ENCODE results near the gene ADRB1.

The ADRB1 gene

GRCh38 chr10:114017271-114017670 lies 26.4 kb upstream of the ADRB1 start:
- Histone ChIP-seq H3K9me3 (ENCODE audit: low read length) (no peaks in the 10 kb centered on the region), H3K36me3 (ENCODE audit: insufficient read depth, low read length) (no peaks in the 10 kb centered on the region), H3K9ac (ENCODE audit: low read length) (no peak overlapping the region), H3K4me1 (ENCODE audit: insufficient read depth, low read length) (no peaks in the 10 kb centered on the region), H3K27ac (ENCODE audit: low read depth, low read length) (no peak overlapping the region), H3K27me3 (ENCODE audit: control insufficient read depth in 1 of 2, insufficient read depth in 2 of 2, low read length in 2 of 2) (no peaks in the 10 kb centered on the region), H3K4me3 (ENCODE audit: low read depth in 1 of 2, low read length in 2 of 2) (no peak overlapping the region)

- no peak overlapping the region for H3K4me3 ChIP-seq (ENCODE audit: low read depth in 1 of 2, low read length in 2 of 2)
- no peaks in the 10 kb centered on the region for H3K9me3 ChIP-seq (ENCODE audit: low read length)
- H3K27me3 ChIP-seq (ENCODE audit: control insufficient read depth in 1 of 2, insufficient read depth in 2 of 2, low read length in 2 of 2): no peaks in the 10 kb centered on the region
- H3K27ac ChIP-seq (ENCODE audit: low read depth, low read length): no peak overlapping the region
- H3K9ac ChIP-seq (ENCODE audit: low read length): no peak overlapping the region
- no peaks in the 10 kb centered on the region for H3K36me3 ChIP-seq (ENCODE audit: insufficient read depth, low read length)
- no peaks in the 10 kb centered on the region for H3K4me1 ChIP-seq (ENCODE audit: insufficient read depth, low read length)
Measured at GRCh38 chr10:114017873-114018272, 25.8 kb upstream of the ADRB1 start.

GRCh38 chr10:114019226-114019625 lies 24.4 kb upstream of the ADRB1 start:
- H3K4me3 ChIP-seq (ENCODE audit: low read depth in 1 of 2, low read length in 2 of 2): no peak overlapping the region
- H3K27me3 ChIP-seq (ENCODE audit: control insufficient read depth in 1 of 2, insufficient read depth in 2 of 2, low read length in 2 of 2): no peaks in the 10 kb centered on the region
- H3K9me3 ChIP-seq (ENCODE audit: low read length): no peaks in the 10 kb centered on the region
- H3K36me3 ChIP-seq (ENCODE audit: insufficient read depth, low read length): no peaks in the 10 kb centered on the region
- no peaks in the 10 kb centered on the region for H3K4me1 ChIP-seq (ENCODE audit: insufficient read depth, low read length)
- H3K9ac ChIP-seq (ENCODE audit: low read length): no peak overlapping the region
- H3K27ac ChIP-seq (ENCODE audit: low read depth, low read length): no peak overlapping the region

GRCh38 chr10:114021154-114021553 lies 22.5 kb upstream of the ADRB1 start:
- Histone ChIP-seq H3K9ac (ENCODE audit: low read length) (no peak overlapping the region), H3K27me3 (ENCODE audit: control insufficient read depth in 1 of 2, insufficient read depth in 2 of 2, low read length in 2 of 2) (no peaks in the 10 kb centered on the region), H3K9me3 (ENCODE audit: low read length) (no peaks in the 10 kb centered on the region), H3K4me1 (ENCODE audit: insufficient read depth, low read length) (no peaks in the 10 kb centered on the region), H3K4me3 (ENCODE audit: low read depth in 1 of 2, low read length in 2 of 2) (no peak overlapping the region), H3K36me3 (ENCODE audit: insufficient read depth, low read length) (no peaks in the 10 kb centered on the region), H3K27ac (ENCODE audit: low read depth, low read length) (peak overlapping the region; percentile 17)

- H3K27me3 ChIP-seq (ENCODE audit: control insufficient read depth in 1 of 2, insufficient read depth in 2 of 2, low read length in 2 of 2): no peaks in the 10 kb centered on the region
- H3K9ac ChIP-seq (ENCODE audit: low read length): no peak overlapping the region
- H3K4me1 ChIP-seq (ENCODE audit: insufficient read depth, low read length): no peaks in the 10 kb centered on the region
- H3K36me3 ChIP-seq (ENCODE audit: insufficient read depth, low read length): no peaks in the 10 kb centered on the region
- no peaks in the 10 kb centered on the region for H3K9me3 ChIP-seq (ENCODE audit: low read length)
- H3K4me3 ChIP-seq (ENCODE audit: low read depth in 1 of 2, low read length in 2 of 2): no peak overlapping the region
- H3K27ac ChIP-seq (ENCODE audit: low read depth, low read length): no peak overlapping the region
Measured at GRCh38 chr10:114021717-114022680, 21.7 kb upstream of the ADRB1 start.

GRCh38 chr10:114022766-114023597 lies 20.7 kb upstream of the ADRB1 start:
- Histone ChIP-seq H3K27me3 (ENCODE audit: control insufficient read depth in 1 of 2, insufficient read depth in 2 of 2, low read length in 2 of 2) (no peaks in the 10 kb centered on the region), H3K4me3 (ENCODE audit: low read depth in 1 of 2, low read length in 2 of 2) (no peak overlapping the region), H3K9me3 (ENCODE audit: low read length) (no peaks in the 10 kb centered on the region), H3K9ac (ENCODE audit: low read length) (no peak overlapping the region), H3K36me3 (ENCODE audit: insufficient read depth, low read length) (no peaks in the 10 kb centered on the region), H3K27ac (ENCODE audit: low read depth, low read length) (no peak overlapping the region), H3K4me1 (ENCODE audit: insufficient read depth, low read length) (no peaks in the 10 kb centered on the region)

- no peaks in the 10 kb centered on the region for H3K36me3 ChIP-seq (ENCODE audit: insufficient read depth, low read length)
- no peak overlapping the region for H3K27ac ChIP-seq (ENCODE audit: low read depth, low read length)
- H3K27me3 ChIP-seq (ENCODE audit: control insufficient read depth in 1 of 2, insufficient read depth in 2 of 2, low read length in 2 of 2): no peaks in the 10 kb centered on the region
- H3K9ac ChIP-seq (ENCODE audit: low read length): no peak overlapping the region
- H3K4me3 ChIP-seq (ENCODE audit: low read depth in 1 of 2, low read length in 2 of 2): no peak overlapping the region
- no peaks in the 10 kb centered on the region for H3K9me3 ChIP-seq (ENCODE audit: low read length)
- no peaks in the 10 kb centered on the region for H3K4me1 ChIP-seq (ENCODE audit: insufficient read depth, low read length)
Measured at GRCh38 chr10:114024876-114025610, 18.6 kb upstream of the ADRB1 start.

- H3K27ac ChIP-seq (ENCODE audit: low read depth, low read length): no peak overlapping the region
- H3K27me3 ChIP-seq (ENCODE audit: control insufficient read depth in 1 of 2, insufficient read depth in 2 of 2, low read length in 2 of 2): no peaks in the 10 kb centered on the region
- no peaks in the 10 kb centered on the region for H3K4me1 ChIP-seq (ENCODE audit: insufficient read depth, low read length)
- no peak overlapping the region for H3K4me3 ChIP-seq (ENCODE audit: low read depth in 1 of 2, low read length in 2 of 2)
- H3K9ac ChIP-seq (ENCODE audit: low read length): no peak overlapping the region
- H3K36me3 ChIP-seq (ENCODE audit: insufficient read depth, low read length): no peaks in the 10 kb centered on the region
- no peaks in the 10 kb centered on the region for H3K9me3 ChIP-seq (ENCODE audit: low read length)
Measured at GRCh38 chr10:114025611-114026130, 18.0 kb upstream of the ADRB1 start.

- H3K27me3 ChIP-seq (ENCODE audit: control insufficient read depth in 1 of 2, insufficient read depth in 2 of 2, low read length in 2 of 2): no peaks in the 10 kb centered on the region
- H3K9me3 ChIP-seq (ENCODE audit: low read length): no peaks in the 10 kb centered on the region
- H3K9ac ChIP-seq (ENCODE audit: low read length): no peak overlapping the region
- no peak overlapping the region for H3K4me3 ChIP-seq (ENCODE audit: low read depth in 1 of 2, low read length in 2 of 2)
- no peaks in the 10 kb centered on the region for H3K4me1 ChIP-seq (ENCODE audit: insufficient read depth, low read length)
- H3K36me3 ChIP-seq (ENCODE audit: insufficient read depth, low read length): no peaks in the 10 kb centered on the region
- no peak overlapping the region for H3K27ac ChIP-seq (ENCODE audit: low read depth, low read length)
Measured at GRCh38 chr10:114026189-114027040, 17.3 kb upstream of the ADRB1 start.

- Histone ChIP-seq H3K27ac (ENCODE audit: low read depth, low read length) (no peak overlapping the region), H3K9me3 (ENCODE audit: low read length) (no peaks in the 10 kb centered on the region), H3K4me3 (ENCODE audit: low read depth in 1 of 2, low read length in 2 of 2) (no peak overlapping the region), H3K9ac (ENCODE audit: low read length) (no peak overlapping the region), H3K36me3 (ENCODE audit: insufficient read depth, low read length) (no peaks in the 10 kb centered on the region), H3K27me3 (ENCODE audit: control insufficient read depth in 1 of 2, insufficient read depth in 2 of 2, low read length in 2 of 2) (no peaks in the 10 kb centered on the region), H3K4me1 (ENCODE audit: insufficient read depth, low read length) (no peaks in the 10 kb centered on the region)
Measured at GRCh38 chr10:114027041-114027394, 16.6 kb upstream of the ADRB1 start.

All from muscle layer of colon (tissue), 2 donors.